ENCODE results near the gene PLAA.

- TF ChIP-seq CTCF (IDR thresholded peaks at IDR 0.05) (no peak), REST (IDR thresholded peaks at IDR 0.05; ENCODE audit: insufficient read depth in 1 of 2, low read depth in 2 of 2, low read length in 1 of 2) (no peak), POLR2AphosphoS5 (IDR thresholded peaks at IDR 0.05; ENCODE audit: low read depth, low read length) (no peak)
These were observed 36.3 kb upstream of the PLAA start for GRCh38 chr9:26983340-26983739.

All from Panc1 (cell line).